ENCODE data around the gene ZNF14. TPM values are rescaled to one million over a fixed set of nuclear protein-coding genes. Genes with fewer than 3 reads are reported as not detected.

The ZNF14 gene
- polyA plus RNA-seq, 3 donors = 17.0 to 19.0 (median 18.1) TPM

Other genes with a start within 250 kb of the ZNF14 start
- 1 to 10 TPM in 1 of 3 donors, under 1 TPM in 2; 0.92 to 1.3 (median 0.97) TPM for gene TSSK6, start 217.6 kb downstream of the ZNF14 start, polyA plus RNA-seq (ENCODE audit: insufficient read length in 3 of 3)
- gene NDUFA13, start 216.9 kb downstream of the ZNF14 start, polyA plus RNA-seq (ENCODE audit: insufficient read length in 3 of 3) = 100 to 1,000 TPM; 262 to 308 (median 285) TPM
- gene YJEFN3, start 204.2 kb downstream of the ZNF14 start, polyA plus RNA-seq (ENCODE audit: insufficient read length in 3 of 3) = 1 to 10 TPM; 3.3 to 5.3 (median 4.1) TPM
- under 1 TPM; 0.12 to 0.15 (median 0.13) TPM for gene CILP2, start 194.8 kb downstream of the ZNF14 start, polyA plus RNA-seq (ENCODE audit: insufficient read length in 3 of 3)
- gene PBX4, start 114.4 kb downstream of the ZNF14 start, polyA plus RNA-seq (ENCODE audit: insufficient read length in 3 of 3) = 1 to 10 TPM; 1.8 to 3.1 (median 2.9) TPM
- gene LPAR2, start 104.9 kb downstream of the ZNF14 start, polyA plus RNA-seq (ENCODE audit: insufficient read length in 3 of 3) = 10 to 100 TPM; 18.3 to 22.0 (median 21.5) TPM
- 1 to 10 TPM; 4.1 to 4.5 (median 4.1) TPM for gene GMIP, start 89.5 kb downstream of the ZNF14 start, polyA plus RNA-seq (ENCODE audit: insufficient read length in 3 of 3)
- gene ATP13A1, start 69.4 kb downstream of the ZNF14 start, polyA plus RNA-seq (ENCODE audit: insufficient read length in 3 of 3) = 10 to 100 TPM; 32.7 to 40.0 (median 34.0) TPM
- 10 to 100 TPM; 16.6 to 20.1 (median 16.9) TPM for gene ZNF101, start 64.3 kb downstream of the ZNF14 start, polyA plus RNA-seq (ENCODE audit: insufficient read length in 3 of 3)
- 10 to 100 TPM; 33.0 to 34.6 (median 33.8) TPM for gene ZNF506, start 88.6 kb upstream of the ZNF14 start, polyA plus RNA-seq (ENCODE audit: insufficient read length in 3 of 3)
- gene ZNF253, start 132.8 kb upstream of the ZNF14 start, polyA plus RNA-seq (ENCODE audit: insufficient read length in 3 of 3) = 10 to 100 TPM; 35.5 to 37.8 (median 36.6) TPM
- gene ZNF93, start 167.8 kb upstream of the ZNF14 start, polyA plus RNA-seq (ENCODE audit: insufficient read length in 3 of 3) = 10 to 100 TPM; 19.0 to 21.2 (median 19.5) TPM